Psoas muscle (tissue), 8 donors: Measurements from ENCODE around the gene DAB1. TPM values are rescaled to one million over a fixed set of nuclear protein-coding genes. Genes with fewer than 3 reads are reported as not detected.

ENCODE experiments used
- ATAC-seq, 4 donors: fragments of 200-7000 bp; cut with Tn5 transposase; one replicate each; pipeline ENCODE4 v1.9.1; 2020; ENCODE audit warnings: moderate library complexity in 3 of 4, mild to moderate bottlenecking in 2 of 4
- DNase-seq, 2 donors: peaks; one replicate each; pipeline ENCODE4 v3.0.0-alpha.2; 2020
- H3K27ac ChIP-seq: fragments of 200-600 bp; one replicate; pipeline ENCODE4 v1.8.0; 2022
- H3K27me3 ChIP-seq, 3 donors: fragments of 200-600 bp in 1 of 3; one replicate each; pipeline versions ENCODE4 v1.6.1 to v1.8.0; 2013 to 2022; ENCODE audit warnings: low read length in 2 of 3, mild to moderate bottlenecking in 2 of 3, moderate library complexity in 1 of 3; ENCODE audit not compliant: insufficient read depth in 3 of 3
- H3K36me3 ChIP-seq, 2 donors: fragments of 200-600 bp in 1 of 2; one replicate each; pipeline versions ENCODE4 v1.6.1 to v1.8.0; 2013 to 2022; ENCODE audit warnings: low read depth in 1 of 2, mild to moderate bottlenecking in 1 of 2, moderate library complexity in 1 of 2; ENCODE audit not compliant: insufficient read depth in 1 of 2
- H3K4me1 ChIP-seq: fragments of 200-600 bp; one replicate; pipeline ENCODE4 v1.8.0; 2022
- H3K4me3 ChIP-seq: fragments of 200-600 bp; one replicate; pipeline ENCODE4 v1.8.0; 2022; ENCODE audit warnings: mild to moderate bottlenecking
- H3K9me3 ChIP-seq: fragments of 200-600 bp; one replicate; pipeline ENCODE4 v1.8.0; 2022
- WGBS, 3 donors: extraction: QIAGEN DNeasy Blood & Tissue Kit; methylation state at CpG; one replicate each; pipeline versions ENCODE4 v1.1.6 to v1.1.7; 2013; 5-methylcytosine and 5-hydroxymethylcytosine counted together
- intact Hi-C, 2 donors: fragments of 100-400 bp; cut with DNase I; formaldehyde crosslinking; loops; one replicate each; pipeline versions ENCODE4 v1.11.0 to v1.14.2; 2022
- polyA plus RNA-seq, 3 donors: library from polyadenylated mRNA; stranded (reverse); fragments of 200-250 nt; gene quantifications; one replicate each; pipeline ENCODE4 v1.2.3, GENCODE V29; 2013
- total RNA-seq, 4 donors: library from RNA; stranded (reverse); fragmentation: NEBNext Ultra II Directional in 2 of 4; extraction: Animal tissue kit (Norgen Biotek cat#: 25700) in 2 of 4; gene quantifications; one replicate each; pipeline versions ENCODE4 v1.2.1 to v1.2.4, GENCODE V29; 2021 to 2023
- TF ChIP-seq, protein P1 (sequence below): fragments of 200-600 bp; IDR thresholded peaks from one replicate; pipeline ENCODE4 v1.8.0; 2022; ENCODE audit warnings: antibody characterized with exemption
- donor health status: healthy with polysubstance abuse.
- donor health status: DM: no; HTN: no; CAD: no; lungs with moderate emphysema.
- donor health status: Bipolar disorder and iron deficiency.
- donor health status: healthy.
- donor health status: DM: yes; HTN: yes; CAD: no.
- donor health status: DM: no; HTN: no; CAD: no.
- donor health status: DM: no; HTN: no; CAD: no.
- donor health status: DM: yes; HTN: yes; CAD: no.

DAB1 gene
- total and polyA plus RNA-seq, 7 donors = 0.04 to 0.28 (median 0.09) TPM; not detected in 1

DNA sequence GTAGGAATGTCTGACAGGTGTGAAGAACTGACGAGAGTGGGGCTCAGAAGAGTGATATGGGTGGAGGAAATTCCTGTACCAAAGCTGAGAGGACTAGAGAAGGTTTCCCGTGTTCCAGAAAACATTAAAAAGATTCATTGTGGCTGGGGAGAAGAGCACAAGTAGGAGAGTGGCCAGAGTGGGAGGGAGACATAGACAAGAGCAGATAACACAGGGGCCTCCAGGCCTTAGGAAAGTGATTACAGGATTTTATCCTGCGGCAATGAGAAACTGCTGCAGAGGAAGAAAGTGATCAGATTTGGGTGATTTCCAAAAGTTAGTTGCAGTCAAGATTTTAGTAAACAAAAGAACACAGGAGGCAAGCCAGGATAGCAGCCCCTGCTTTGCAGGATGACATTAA, 465.9 kb downstream of the DAB1 start:
- 36 to 45% (median 38%) methylated on average over 3 of the region's 3 CpGs for WGBS, 3 donors
- Histone ChIP-seq H3K36me3 (no peaks in the 10 kb centered on the region), H3K4me3 (no peak overlapping the region), H3K27me3 (no peaks in the 10 kb centered on the region), H3K4me1 (no peaks in the 10 kb centered on the region), H3K9me3 (no peaks in the 10 kb centered on the region), H3K27ac (no peak overlapping the region)
- ATAC-seq = no peak
- TF ChIP-seq, protein P1, sequence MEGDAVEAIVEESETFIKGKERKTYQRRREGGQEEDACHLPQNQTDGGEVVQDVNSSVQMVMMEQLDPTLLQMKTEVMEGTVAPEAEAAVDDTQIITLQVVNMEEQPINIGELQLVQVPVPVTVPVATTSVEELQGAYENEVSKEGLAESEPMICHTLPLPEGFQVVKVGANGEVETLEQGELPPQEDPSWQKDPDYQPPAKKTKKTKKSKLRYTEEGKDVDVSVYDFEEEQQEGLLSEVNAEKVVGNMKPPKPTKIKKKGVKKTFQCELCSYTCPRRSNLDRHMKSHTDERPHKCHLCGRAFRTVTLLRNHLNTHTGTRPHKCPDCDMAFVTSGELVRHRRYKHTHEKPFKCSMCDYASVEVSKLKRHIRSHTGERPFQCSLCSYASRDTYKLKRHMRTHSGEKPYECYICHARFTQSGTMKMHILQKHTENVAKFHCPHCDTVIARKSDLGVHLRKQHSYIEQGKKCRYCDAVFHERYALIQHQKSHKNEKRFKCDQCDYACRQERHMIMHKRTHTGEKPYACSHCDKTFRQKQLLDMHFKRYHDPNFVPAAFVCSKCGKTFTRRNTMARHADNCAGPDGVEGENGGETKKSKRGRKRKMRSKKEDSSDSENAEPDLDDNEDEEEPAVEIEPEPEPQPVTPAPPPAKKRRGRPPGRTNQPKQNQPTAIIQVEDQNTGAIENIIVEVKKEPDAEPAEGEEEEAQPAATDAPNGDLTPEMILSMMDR = no peak
- intact Hi-C loops = no loop called here
- DNase-seq = no peak

DNA sequence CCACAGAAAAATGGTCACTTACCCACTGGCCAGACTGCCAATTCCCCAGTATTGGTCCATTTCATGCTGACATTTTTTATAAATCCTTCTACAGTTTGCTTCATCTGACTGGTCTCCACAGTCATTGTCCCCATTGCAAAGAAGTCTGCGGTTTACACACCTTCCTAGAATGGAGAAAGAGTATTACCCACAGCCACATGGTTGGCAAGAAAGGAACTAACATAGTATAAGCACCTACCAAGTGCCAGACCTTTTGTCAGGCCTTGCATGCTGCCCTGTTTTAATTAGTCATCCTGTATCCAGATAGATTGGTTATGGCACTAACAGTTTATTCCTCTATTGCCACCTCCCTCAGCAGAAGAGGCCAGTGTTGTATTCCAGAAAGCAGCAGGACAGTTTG, 469.2 kb downstream of the DAB1 start:
- Histone ChIP-seq H3K36me3 (no peaks in the 10 kb centered on the region), H3K27me3 (no peaks in the 10 kb centered on the region), H3K9me3 (no peaks in the 10 kb centered on the region), H3K4me1 (no peaks in the 10 kb centered on the region), H3K27ac (no peak overlapping the region), H3K4me3 (no peak overlapping the region)
- TF ChIP-seq, protein P1 = no peak
- WGBS, 3 donors = 84 to 97% (median 85%) methylated on average over 1 of the region's 1 CpG
- no peak for ATAC-seq
- intact Hi-C loops = no loop called here
- no peak for DNase-seq

DNA sequence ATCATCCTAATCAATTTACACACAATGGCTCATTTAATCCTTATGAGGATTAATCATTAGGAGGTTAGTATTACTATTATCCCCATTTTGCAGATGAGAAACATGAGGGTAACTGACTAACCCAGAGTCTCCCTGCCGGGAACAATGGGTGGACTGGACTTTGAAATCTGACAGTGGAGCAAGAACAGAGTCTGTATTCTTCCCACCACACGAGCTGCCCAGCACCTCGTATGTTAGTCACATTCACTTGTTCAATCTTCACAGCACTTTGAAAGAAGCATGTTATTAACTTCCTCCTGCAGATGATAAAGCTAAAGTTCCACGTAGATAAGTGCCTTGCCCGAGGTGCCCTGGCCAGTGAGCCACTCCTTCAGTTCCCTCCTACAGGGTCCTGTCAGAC, 470.5 kb downstream of the DAB1 start:
- Histone ChIP-seq H3K27me3 (no peaks in the 10 kb centered on the region), H3K4me3 (no peak overlapping the region), H3K36me3 (no peaks in the 10 kb centered on the region), H3K27ac (no peak overlapping the region), H3K4me1 (no peaks in the 10 kb centered on the region), H3K9me3 (no peaks in the 10 kb centered on the region)
- intact Hi-C loops = no loop called here
- ATAC-seq = no peak
- no peak for DNase-seq
- TF ChIP-seq, protein P1 = no peak
- 64 to 68% (median 67%) methylated on average over 5 of the region's 5 CpGs for WGBS, 3 donors

DNA sequence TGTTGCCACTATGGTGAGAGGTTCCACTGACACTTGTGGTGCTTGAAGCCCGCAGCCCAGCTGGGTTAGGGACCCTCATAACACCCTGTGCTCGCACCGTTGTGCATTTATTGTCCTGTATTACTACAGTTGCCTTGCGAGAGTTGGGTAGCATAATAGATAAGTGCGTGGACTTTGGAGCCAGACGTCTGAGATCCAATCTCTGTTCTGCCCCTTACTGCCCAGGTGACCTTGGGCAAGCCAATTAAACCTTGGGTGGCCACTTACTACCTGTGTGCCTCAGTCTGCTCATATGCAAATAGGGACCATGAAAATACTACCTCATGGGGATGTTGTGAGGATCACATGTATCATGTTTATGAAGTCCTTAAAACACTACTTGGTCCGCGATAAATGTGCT, 471.4 kb downstream of the DAB1 start:
- Histone ChIP-seq H3K9me3 (no peaks in the 10 kb centered on the region), H3K36me3 (no peaks in the 10 kb centered on the region), H3K4me3 (no peak overlapping the region), H3K27me3 (no peaks in the 10 kb centered on the region), H3K27ac (no peak overlapping the region), H3K4me1 (no peaks in the 10 kb centered on the region)
- intact Hi-C loops = no loop called here
- WGBS, 3 donors = 83 to 89% (median 89%) methylated on average over 8 of the region's 8 CpGs
- no peak for ATAC-seq
- DNase-seq = no peak
- TF ChIP-seq, protein P1 = no peak

DNA sequence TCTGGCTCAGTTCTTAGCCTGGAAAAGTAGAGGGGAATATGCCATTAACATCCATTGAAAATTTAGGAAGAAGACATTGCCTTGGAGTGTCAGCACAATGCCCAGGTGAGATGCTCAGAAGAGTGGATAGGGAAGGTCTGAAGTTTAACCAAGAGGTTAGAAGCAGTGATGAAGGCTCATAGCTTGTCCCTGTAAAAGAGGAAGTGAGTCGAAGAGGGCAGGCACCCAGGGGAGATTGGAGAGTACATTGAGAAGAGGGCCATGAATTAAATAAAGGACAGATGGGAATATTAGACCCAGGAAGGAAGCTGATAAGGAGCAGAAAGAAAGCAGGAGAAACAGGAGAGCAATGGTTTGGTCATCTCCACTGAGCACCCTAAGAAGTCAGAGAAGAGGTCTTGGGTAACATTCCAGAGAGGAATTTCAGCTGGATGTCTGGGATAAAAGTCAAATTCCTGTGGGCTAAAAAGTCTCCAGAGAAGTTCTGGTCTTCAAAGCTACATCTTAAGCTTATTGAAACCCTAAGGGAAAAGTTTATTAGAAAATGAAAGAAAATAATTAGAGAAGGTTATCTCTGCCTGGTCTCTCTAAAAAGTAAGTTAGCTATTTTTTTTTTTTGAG, 475.3 kb downstream of the DAB1 start:
- TF ChIP-seq, protein P1 = no peak
- DNase-seq (no peak), ATAC-seq (no peak)
- Histone ChIP-seq H3K36me3 (no peaks in the 10 kb centered on the region), H3K27me3 (no peaks in the 10 kb centered on the region), H3K9me3 (no peaks in the 10 kb centered on the region), H3K4me1 (no peaks in the 10 kb centered on the region), H3K4me3 (no peak overlapping the region), H3K27ac (no peak overlapping the region)
- WGBS, 3 donors = 67 to 88% (median 67%) methylated on average over 1 of the region's 1 CpG
- intact Hi-C loops = no loop called here
